ENCODE results near the gene MAPK7.

MAPK7 gene

DNA sequence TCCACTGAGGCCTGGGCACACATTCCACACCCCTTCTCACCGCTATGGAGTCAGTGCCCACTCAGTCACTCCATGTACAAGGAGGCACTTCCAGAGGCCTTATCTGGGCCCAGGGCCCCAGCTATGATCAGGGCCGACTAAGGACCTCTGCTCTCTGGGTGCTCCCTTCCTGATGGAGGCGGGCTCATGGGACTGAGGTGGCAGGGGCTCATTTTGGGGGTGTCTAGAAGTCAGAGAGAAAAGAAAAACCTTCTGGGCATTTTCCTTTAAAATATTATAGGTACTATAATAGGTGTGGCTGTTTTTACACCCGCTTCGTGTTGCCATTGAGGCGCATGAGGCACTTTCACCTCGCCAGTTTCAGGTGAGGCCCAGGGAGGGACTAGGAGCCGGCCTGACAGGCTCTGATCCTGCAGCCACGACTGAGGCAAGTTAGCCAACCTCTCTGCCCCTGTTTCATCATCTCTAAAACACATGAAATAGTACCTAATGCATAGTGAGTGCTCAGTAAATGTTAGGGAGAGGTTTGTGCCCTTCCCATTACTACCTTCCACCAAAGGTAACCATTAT, 30.1 kb upstream of the MAPK7 start:
- no peak overlapping the region for H3K27ac ChIP-seq (ENCODE audit: extremely low read depth, low read depth, low read length)
- no peaks in the 10 kb centered on the region for H3K9me3 ChIP-seq (ENCODE audit: control insufficient read depth, insufficient read depth, low read depth, low read length)
- POLR2A ChIA-PET, result no interaction called here
- H3K4me1 ChIP-seq (ENCODE audit: control insufficient read depth, insufficient read depth, low read length), result peaks cover 8% of the 10 kb centered on the region
- CTCF ChIA-PET, result no interaction called here
- H3K4me3 ChIP-seq (ENCODE audit: low read depth, low read length), result no peak overlapping the region
- TF ChIP-seq ZNF155 (tag by site-specific recombination; IDR thresholded peaks at IDR 0.05) (no peak), ZNF449 (tag by site-specific recombination; IDR thresholded peaks at IDR 0.05) (no peak), ZNF302 (tag by site-specific recombination; IDR thresholded peaks at IDR 0.05; ENCODE audit: low read depth) (no peak), ZNF341 (tag by site-specific recombination; IDR thresholded peaks at IDR 0.05; ENCODE audit: low read depth) (no peak), ZFP41 (tag by site-specific recombination; IDR thresholded peaks at IDR 0.05; ENCODE audit: borderline replicate concordance) (no peak), ZNF639 (tag by site-specific recombination; IDR thresholded peaks at IDR 0.05) (no peak), ZNF132 (tag by site-specific recombination; IDR thresholded peaks at IDR 0.05; ENCODE audit: borderline replicate concordance) (no peak), ZSCAN30 (tag by site-specific recombination; IDR thresholded peaks at IDR 0.05) (no peak), BCL11A (tag by site-specific recombination; IDR thresholded peaks at IDR 0.05; ENCODE audit: low read depth) (no peak), ZNF157 (tag by site-specific recombination; IDR thresholded peaks at IDR 0.05) (no peak), ZNF2 (tag by site-specific recombination; IDR thresholded peaks at IDR 0.05) (no peak), ZNF529 (tag by site-specific recombination; IDR thresholded peaks at IDR 0.05; ENCODE audit: insufficient replicate concordance) (no peak), ZBTB48 (tag by site-specific recombination; IDR thresholded peaks at IDR 0.05) (no peak), PBX3 (CRISPR knock-in tag; IDR thresholded peaks at IDR 0.05) (no peak), ZFP3 (tag by site-specific recombination; IDR thresholded peaks at IDR 0.05; ENCODE audit: low read depth) (no peak), ZNF768 (tag by site-specific recombination; IDR thresholded peaks at IDR 0.05) (no peak)
- TF ChIP-seq, protein P1, sequence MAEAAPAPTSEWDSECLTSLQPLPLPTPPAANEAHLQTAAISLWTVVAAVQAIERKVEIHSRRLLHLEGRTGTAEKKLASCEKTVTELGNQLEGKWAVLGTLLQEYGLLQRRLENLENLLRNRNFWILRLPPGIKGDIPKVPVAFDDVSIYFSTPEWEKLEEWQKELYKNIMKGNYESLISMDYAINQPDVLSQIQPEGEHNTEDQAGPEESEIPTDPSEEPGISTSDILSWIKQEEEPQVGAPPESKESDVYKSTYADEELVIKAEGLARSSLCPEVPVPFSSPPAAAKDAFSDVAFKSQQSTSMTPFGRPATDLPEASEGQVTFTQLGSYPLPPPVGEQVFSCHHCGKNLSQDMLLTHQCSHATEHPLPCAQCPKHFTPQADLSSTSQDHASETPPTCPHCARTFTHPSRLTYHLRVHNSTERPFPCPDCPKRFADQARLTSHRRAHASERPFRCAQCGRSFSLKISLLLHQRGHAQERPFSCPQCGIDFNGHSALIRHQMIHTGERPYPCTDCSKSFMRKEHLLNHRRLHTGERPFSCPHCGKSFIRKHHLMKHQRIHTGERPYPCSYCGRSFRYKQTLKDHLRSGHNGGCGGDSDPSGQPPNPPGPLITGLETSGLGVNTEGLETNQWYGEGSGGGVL (tag by site-specific recombination; IDR thresholded peaks at IDR 0.05), result no peak
- TF ChIP-seq, protein P2, sequence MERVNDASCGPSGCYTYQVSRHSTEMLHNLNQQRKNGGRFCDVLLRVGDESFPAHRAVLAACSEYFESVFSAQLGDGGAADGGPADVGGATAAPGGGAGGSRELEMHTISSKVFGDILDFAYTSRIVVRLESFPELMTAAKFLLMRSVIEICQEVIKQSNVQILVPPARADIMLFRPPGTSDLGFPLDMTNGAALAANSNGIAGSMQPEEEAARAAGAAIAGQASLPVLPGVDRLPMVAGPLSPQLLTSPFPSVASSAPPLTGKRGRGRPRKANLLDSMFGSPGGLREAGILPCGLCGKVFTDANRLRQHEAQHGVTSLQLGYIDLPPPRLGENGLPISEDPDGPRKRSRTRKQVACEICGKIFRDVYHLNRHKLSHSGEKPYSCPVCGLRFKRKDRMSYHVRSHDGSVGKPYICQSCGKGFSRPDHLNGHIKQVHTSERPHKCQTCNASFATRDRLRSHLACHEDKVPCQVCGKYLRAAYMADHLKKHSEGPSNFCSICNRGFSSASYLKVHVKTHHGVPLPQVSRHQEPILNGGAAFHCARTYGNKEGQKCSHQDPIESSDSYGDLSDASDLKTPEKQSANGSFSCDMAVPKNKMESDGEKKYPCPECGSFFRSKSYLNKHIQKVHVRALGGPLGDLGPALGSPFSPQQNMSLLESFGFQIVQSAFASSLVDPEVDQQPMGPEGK (tag by site-specific recombination; IDR thresholded peaks at IDR 0.05), result no peak
- H3K36me3 ChIP-seq (ENCODE audit: control insufficient read depth in 2 of 2, insufficient read depth in 1 of 2, low read length in 2 of 2), result peaks cover 0 to 5% of the 10 kb centered on the region in 2 experiments; a peak in 1 of 3 replicates
